Trophoblast cell (in vitro differentiated cells and primary cell): ENCODE data around the gene UBE2D2.
A peak's percentile ranks its signal among the peaks of the same experiment; 100 is the strongest.
"Not testable (repeated sequence)": the region's sequence is repeated elsewhere in the genome, so short reads cannot be mapped to it uniquely, and the experiment has no call there.

ENCODE experiments used
- DNase-seq, 2 donors: peaks; one replicate each; pipeline ENCODE4 v3.0.0-alpha.2; 2016
- H2AFZ ChIP-seq: 2 replicates; pipeline ENCODE4 v1.6.1; 2013; ENCODE audit warnings: low read length, moderate library complexity, mild to moderate bottlenecking; ENCODE audit not compliant: insufficient read depth, poor library complexity
- H2AK5ac ChIP-seq: 2 replicates; pipeline ENCODE4 v1.6.1; 2013; ENCODE audit warnings: mild to moderate bottlenecking, low read length
- H2BK120ac ChIP-seq: 2 replicates; pipeline ENCODE4 v1.6.1; 2013; ENCODE audit warnings: low read length, mild to moderate bottlenecking, moderate library complexity; ENCODE audit not compliant: insufficient read depth, poor library complexity
- H2BK12ac ChIP-seq: 2 replicates; pipeline ENCODE4 v1.6.1; 2013; ENCODE audit warnings: mild to moderate bottlenecking, low read length, moderate library complexity
- H2BK5ac ChIP-seq: 2 replicates; pipeline ENCODE4 v1.6.1; 2013; ENCODE audit warnings: low read length, low read depth, moderate library complexity, mild to moderate bottlenecking; ENCODE audit not compliant: poor library complexity
- H3K14ac ChIP-seq: 2 replicates; pipeline ENCODE4 v1.6.1; 2013; ENCODE audit warnings: mild to moderate bottlenecking, low read length
- H3K18ac ChIP-seq: 2 replicates; pipeline ENCODE4 v1.6.1; 2013; ENCODE audit warnings: mild to moderate bottlenecking, low read length
- H3K23ac ChIP-seq: 2 replicates; pipeline ENCODE4 v1.6.1; 2013; ENCODE audit warnings: low read length
- H3K27ac ChIP-seq: 2 replicates; pipeline ENCODE4 v1.5.1; 2013; ENCODE audit warnings: low read depth, mild to moderate bottlenecking, inconsistent platforms, low read length, moderate library complexity
- H3K27me3 ChIP-seq: 2 replicates; pipeline ENCODE4 v1.6.1; 2013; ENCODE audit warnings: inconsistent platforms, mild to moderate bottlenecking, low read length, moderate library complexity; ENCODE audit not compliant: insufficient read depth
- H3K36me3 ChIP-seq, 2 experiments: 1 replicate in 1 of 2; 2 replicates in 1 of 2; pipeline ENCODE4 v1.6.1; 2013; ENCODE audit warnings: low read length in 2 of 2, mild to moderate bottlenecking in 2 of 2, moderate library complexity in 1 of 2; ENCODE audit not compliant: insufficient read depth in 2 of 2, control insufficient read depth in 1 of 2
- H3K4ac ChIP-seq: 2 replicates; pipeline ENCODE4 v1.6.1; 2013; ENCODE audit warnings: low read depth, mild to moderate bottlenecking, low read length, moderate library complexity
- H3K4me1 ChIP-seq, 2 experiments: 1 replicate in 1 of 2; 2 replicates in 1 of 2; pipeline ENCODE4 v1.6.1; 2013; ENCODE audit warnings: low read length in 2 of 2, mild to moderate bottlenecking in 2 of 2, moderate library complexity in 1 of 2; ENCODE audit not compliant: insufficient read depth in 2 of 2, control insufficient read depth in 1 of 2
- H3K4me2 ChIP-seq: 2 replicates; pipeline ENCODE4 v1.6.1; 2013; ENCODE audit warnings: inconsistent platforms, mild to moderate bottlenecking, low read length, moderate library complexity
- H3K4me3 ChIP-seq: 2 replicates; pipeline ENCODE4 v1.5.1; 2013; ENCODE audit warnings: mild to moderate bottlenecking, low read depth, low read length, inconsistent platforms
- H3K79me1 ChIP-seq: one replicate; pipeline ENCODE4 v1.6.1; 2013; ENCODE audit warnings: low read length
- H3K79me2 ChIP-seq: 2 replicates; pipeline ENCODE4 v1.6.1; 2013; ENCODE audit warnings: low read length, mild to moderate bottlenecking; ENCODE audit not compliant: control insufficient read depth, insufficient read depth, poor library complexity
- H3K9ac ChIP-seq: 2 replicates; pipeline ENCODE4 v1.6.1; 2013; ENCODE audit warnings: mild to moderate bottlenecking, low read length
- H3K9me3 ChIP-seq: 2 replicates; pipeline ENCODE4 v1.6.1; 2013; ENCODE audit warnings: low read depth, mild to moderate bottlenecking, control low read depth, inconsistent platforms, low read length; ENCODE audit not compliant: insufficient read depth
- H4K12ac ChIP-seq: 2 replicates; pipeline ENCODE4 v1.6.1; 2013; ENCODE audit warnings: low read depth, mild to moderate bottlenecking, low read length, moderate library complexity
- H4K8ac ChIP-seq: 2 replicates; pipeline ENCODE4 v1.6.1; 2013; ENCODE audit warnings: low read depth, mild to moderate bottlenecking, low read length, moderate library complexity
- H4K91ac ChIP-seq: one replicate; pipeline ENCODE4 v1.6.1; 2013; ENCODE audit warnings: low read depth, mild to moderate bottlenecking, low read length, moderate library complexity
- WGBS: extraction: QIAGEN DNeasy Blood & Tissue Kit; methylation state at CpG from one replicate; pipeline ENCODE4 v1.1.7; 2013; ENCODE audit warnings: missing lambda C conversion rate; ENCODE audit not compliant: insufficient read length, insufficient coverage; ENCODE audit errors: extremely low coverage; 5-methylcytosine and 5-hydroxymethylcytosine counted together

Gene UBE2D2

GRCh38 chr5:139592289-139592688 is 31.1 kb downstream of the UBE2D2 start:
- Histone ChIP-seq H4K8ac (no peak overlapping the region), H3K4me3 (no peak overlapping the region), H3K79me1 (no peaks in the 10 kb centered on the region), H3K4me2 (no peak overlapping the region), H2AFZ (no peak overlapping the region), H4K91ac (no peak overlapping the region), H3K27me3 (no peaks in the 10 kb centered on the region), H3K4ac (no peak overlapping the region), H3K36me3 (peaks cover 6 to 7% of the 10 kb centered on the region in 2 experiments), H3K9me3 (no peaks in the 10 kb centered on the region), H3K79me2 (peaks cover 13% of the 10 kb centered on the region), H3K18ac (no peak overlapping the region), H2BK5ac (no peak overlapping the region), H3K27ac (peak overlapping the region; percentile 34), H2BK12ac (no peak overlapping the region), H3K23ac (no peak overlapping the region), H3K9ac (no peak overlapping the region), H3K4me1 (peaks cover 0 to 4% of the 10 kb centered on the region in 2 experiments), H4K12ac (no peak overlapping the region), H2BK120ac (no peak overlapping the region), H3K14ac (no peak overlapping the region), H2AK5ac (no peak overlapping the region)
- no CpG with 5 or more reads among the region's 3 CpGs for WGBS
- no peak for DNase-seq

- not testable (repeated sequence) for H3K9me3 ChIP-seq, H2AFZ ChIP-seq, H4K91ac ChIP-seq, H3K36me3 ChIP-seq, H3K79me1 ChIP-seq, H2BK12ac ChIP-seq, H2AK5ac ChIP-seq, H3K4me1 ChIP-seq, H3K14ac ChIP-seq, DNase-seq, H3K27ac ChIP-seq, H4K12ac ChIP-seq, H4K8ac ChIP-seq, H3K27me3 ChIP-seq, H3K4me3 ChIP-seq, H3K23ac ChIP-seq, H3K4me2 ChIP-seq, H2BK120ac ChIP-seq, H2BK5ac ChIP-seq, H3K9ac ChIP-seq, H3K18ac ChIP-seq
- peaks cover 11% of the 10 kb centered on the region for H3K79me2 ChIP-seq
- WGBS: no CpG with 5 or more reads among the region's 8 CpGs
- H3K4ac ChIP-seq: peak overlapping the region; percentile 89
Observed at GRCh38 chr5:139593076-139593475, 31.9 kb downstream of the UBE2D2 start.

- H3K4me2 ChIP-seq: no peak overlapping the region
- no peak overlapping the region for H4K91ac ChIP-seq
- H3K79me2 ChIP-seq: peaks cover 8% of the 10 kb centered on the region
- H2BK12ac ChIP-seq: no peak overlapping the region
- H2AFZ ChIP-seq: no peak overlapping the region
- H4K12ac ChIP-seq: no peak overlapping the region
- H3K4me1 ChIP-seq: peaks cover 0 to 2% of the 10 kb centered on the region in 2 experiments
- H3K27me3 ChIP-seq: no peaks in the 10 kb centered on the region
- peaks cover 2 to 4% of the 10 kb centered on the region in 2 experiments for H3K36me3 ChIP-seq
- H2BK120ac ChIP-seq: no peak overlapping the region
- no peaks in the 10 kb centered on the region for H3K9me3 ChIP-seq
- peak overlapping the region; percentile 75 for H3K4ac ChIP-seq
- H2BK5ac ChIP-seq: no peak overlapping the region
- no peak overlapping the region for H4K8ac ChIP-seq
- no CpG with 5 or more reads among the region's 3 CpGs for WGBS
- H3K18ac ChIP-seq: no peak overlapping the region
- H3K9ac ChIP-seq: no peak overlapping the region
- no peak overlapping the region for H3K23ac ChIP-seq
- H3K14ac ChIP-seq: no peak overlapping the region
- no peak overlapping the region for H3K4me3 ChIP-seq
- no peaks in the 10 kb centered on the region for H3K79me1 ChIP-seq
- H2AK5ac ChIP-seq: no peak overlapping the region
- DNase-seq: peak; percentile 28 to 56
- no peak overlapping the region for H3K27ac ChIP-seq
Observed at GRCh38 chr5:139593716-139594319, 32.7 kb downstream of the UBE2D2 start.

GRCh38 chr5:139597134-139597533 is 36.0 kb downstream of the UBE2D2 start:
- H3K9ac ChIP-seq: no peak overlapping the region
- H3K27ac ChIP-seq: no peak overlapping the region
- H2AFZ ChIP-seq: no peak overlapping the region
- no peak overlapping the region for H2BK5ac ChIP-seq
- no peak overlapping the region for H4K12ac ChIP-seq
- H3K23ac ChIP-seq: no peak overlapping the region
- no peak overlapping the region for H4K91ac ChIP-seq
- H3K4me3 ChIP-seq: no peak overlapping the region
- H3K4ac ChIP-seq: no peak overlapping the region
- no peak overlapping the region for H2AK5ac ChIP-seq
- no peak overlapping the region for H3K18ac ChIP-seq
- no peaks in the 10 kb centered on the region for H3K9me3 ChIP-seq
- no peaks in the 10 kb centered on the region for H3K27me3 ChIP-seq
- no peak overlapping the region for H4K8ac ChIP-seq
- DNase-seq: no peak
- H3K14ac ChIP-seq: no peak overlapping the region
- peaks cover 10 to 12% of the 10 kb centered on the region in 2 experiments for H3K36me3 ChIP-seq
- H3K79me1 ChIP-seq: no peaks in the 10 kb centered on the region
- H2BK12ac ChIP-seq: no peak overlapping the region
- H3K4me1 ChIP-seq: no peaks in the 10 kb centered on the region
- H3K79me2 ChIP-seq: peaks cover 4% of the 10 kb centered on the region
- H3K4me2 ChIP-seq: no peak overlapping the region
- H2BK120ac ChIP-seq: no peak overlapping the region
